Rectal smooth muscle tissue (tissue), 1 donor: Measurements from ENCODE around the gene LPCAT4.

Source experiments
- H3K27ac ChIP-seq: one replicate; pipeline ENCODE4 v1.7.0; 2013; ENCODE audit warnings: low read depth, low read length, inconsistent platforms
- H3K27me3 ChIP-seq: one replicate; pipeline ENCODE4 v1.7.0; 2013; ENCODE audit warnings: low read length; ENCODE audit not compliant: control insufficient read depth, insufficient read depth
- H3K36me3 ChIP-seq: one replicate; pipeline ENCODE4 v1.7.0; 2013; ENCODE audit warnings: low read length; ENCODE audit not compliant: control insufficient read depth, insufficient read depth
- H3K4me1 ChIP-seq: one replicate; pipeline ENCODE4 v1.7.0; 2013; ENCODE audit warnings: low read length; ENCODE audit not compliant: control insufficient read depth, insufficient read depth
- H3K4me3 ChIP-seq: one replicate; pipeline ENCODE4 v1.7.0; 2013; ENCODE audit warnings: low read length
- H3K9ac ChIP-seq: one replicate; pipeline ENCODE4 v1.7.0; 2013; ENCODE audit warnings: low read length

Gene LPCAT4

GRCh38 chr15:34329006-34329405 lies 38.0 kb downstream of the LPCAT4 start:
- H3K4me1 ChIP-seq: no peaks in the 10 kb centered on the region
- H3K9ac ChIP-seq: no peak overlapping the region
- no peak overlapping the region for H3K4me3 ChIP-seq
- H3K27ac ChIP-seq: no peak overlapping the region
- H3K27me3 ChIP-seq: no peaks in the 10 kb centered on the region
- H3K36me3 ChIP-seq: no peaks in the 10 kb centered on the region

- H3K9ac ChIP-seq: no peak overlapping the region
- no peaks in the 10 kb centered on the region for H3K4me1 ChIP-seq
- H3K27ac ChIP-seq: no peak overlapping the region
- no peaks in the 10 kb centered on the region for H3K36me3 ChIP-seq
- H3K27me3 ChIP-seq: no peaks in the 10 kb centered on the region
- H3K4me3 ChIP-seq: no peak overlapping the region
Observed at GRCh38 chr15:34327906-34328305, 39.1 kb downstream of the LPCAT4 start.

GRCh38 chr15:34325368-34325767 lies 41.6 kb downstream of the LPCAT4 start:
- Histone ChIP-seq H3K27ac (no peak overlapping the region), H3K4me1 (no peaks in the 10 kb centered on the region), H3K4me3 (no peak overlapping the region), H3K27me3 (no peaks in the 10 kb centered on the region), H3K9ac (no peak overlapping the region), H3K36me3 (no peaks in the 10 kb centered on the region)

- Histone ChIP-seq H3K27me3 (no peaks in the 10 kb centered on the region), H3K4me1 (no peaks in the 10 kb centered on the region), H3K36me3 (no peaks in the 10 kb centered on the region), H3K4me3 (no peak overlapping the region), H3K9ac (no peak overlapping the region), H3K27ac (no peak overlapping the region)
Observed at GRCh38 chr15:34324933-34325332, 42.1 kb downstream of the LPCAT4 start.

- Histone ChIP-seq H3K9ac (no peak overlapping the region), H3K4me3 (no peak overlapping the region), H3K27me3 (no peaks in the 10 kb centered on the region), H3K27ac (no peak overlapping the region), H3K36me3 (no peaks in the 10 kb centered on the region), H3K4me1 (no peaks in the 10 kb centered on the region)
Observed at GRCh38 chr15:34323217-34323616, 43.8 kb downstream of the LPCAT4 start.

- no peaks in the 10 kb centered on the region for H3K4me1 ChIP-seq
- peak overlapping the region; percentile 32 for H3K9ac ChIP-seq
- H3K27ac ChIP-seq: peak overlapping the region; percentile 43
- no peaks in the 10 kb centered on the region for H3K36me3 ChIP-seq
- peak overlapping the region; percentile 84 for H3K4me3 ChIP-seq
- no peaks in the 10 kb centered on the region for H3K27me3 ChIP-seq
Observed at GRCh38 chr15:34318277-34319079, 48.5 kb downstream of the LPCAT4 start.

GRCh38 chr15:34314491-34315490 lies 52.2 kb downstream of the LPCAT4 start:
- H3K27me3 ChIP-seq: no peaks in the 10 kb centered on the region
- H3K9ac ChIP-seq: no peak overlapping the region
- no peak overlapping the region for H3K4me3 ChIP-seq
- no peaks in the 10 kb centered on the region for H3K36me3 ChIP-seq
- H3K4me1 ChIP-seq: no peaks in the 10 kb centered on the region
- H3K27ac ChIP-seq: no peak overlapping the region

- Histone ChIP-seq H3K4me1 (no peaks in the 10 kb centered on the region), H3K27me3 (no peaks in the 10 kb centered on the region), H3K36me3 (no peaks in the 10 kb centered on the region), H3K27ac (no peak overlapping the region), H3K9ac (no peak overlapping the region), H3K4me3 (no peak overlapping the region)
Observed at GRCh38 chr15:34311563-34311962, 55.4 kb downstream of the LPCAT4 start.
